ENCODE data around the gene TTC28. TPM values are rescaled to one million over a fixed set of nuclear protein-coding genes. Genes with fewer than 3 reads are reported as not detected.
"Not testable (repeated sequence)": the region's sequence is repeated elsewhere in the genome, so short reads cannot be mapped to it uniquely, and the experiment has no call there.

Gene TTC28
- total RNA-seq, 1 donor = 55.8 TPM

DNA sequence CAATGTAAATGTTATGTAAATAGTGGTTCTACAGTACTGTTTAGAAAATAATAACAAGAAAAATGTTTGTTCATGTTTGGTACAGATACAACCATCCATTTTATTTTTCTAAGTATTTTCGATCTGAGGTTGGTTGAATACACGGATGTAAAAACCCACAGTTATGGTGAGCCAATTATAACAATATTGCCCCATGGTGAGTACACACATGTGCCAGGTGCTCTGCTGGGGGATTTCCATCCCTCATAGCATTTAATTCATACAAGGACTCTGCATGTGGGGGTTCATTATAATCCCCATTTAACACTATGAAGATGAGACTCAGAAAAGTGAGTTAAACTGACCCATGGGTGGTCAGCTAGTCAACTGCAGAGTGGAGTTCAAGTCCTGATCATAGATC lies 23.3 kb upstream of the TTC28 start:
- DNase-seq (ENCODE audit: low read depth) = no peak
- H3K4me3 ChIP-seq (ENCODE audit: low read depth, low read length) = no peak overlapping the region
- TF ChIP-seq, protein P1, sequence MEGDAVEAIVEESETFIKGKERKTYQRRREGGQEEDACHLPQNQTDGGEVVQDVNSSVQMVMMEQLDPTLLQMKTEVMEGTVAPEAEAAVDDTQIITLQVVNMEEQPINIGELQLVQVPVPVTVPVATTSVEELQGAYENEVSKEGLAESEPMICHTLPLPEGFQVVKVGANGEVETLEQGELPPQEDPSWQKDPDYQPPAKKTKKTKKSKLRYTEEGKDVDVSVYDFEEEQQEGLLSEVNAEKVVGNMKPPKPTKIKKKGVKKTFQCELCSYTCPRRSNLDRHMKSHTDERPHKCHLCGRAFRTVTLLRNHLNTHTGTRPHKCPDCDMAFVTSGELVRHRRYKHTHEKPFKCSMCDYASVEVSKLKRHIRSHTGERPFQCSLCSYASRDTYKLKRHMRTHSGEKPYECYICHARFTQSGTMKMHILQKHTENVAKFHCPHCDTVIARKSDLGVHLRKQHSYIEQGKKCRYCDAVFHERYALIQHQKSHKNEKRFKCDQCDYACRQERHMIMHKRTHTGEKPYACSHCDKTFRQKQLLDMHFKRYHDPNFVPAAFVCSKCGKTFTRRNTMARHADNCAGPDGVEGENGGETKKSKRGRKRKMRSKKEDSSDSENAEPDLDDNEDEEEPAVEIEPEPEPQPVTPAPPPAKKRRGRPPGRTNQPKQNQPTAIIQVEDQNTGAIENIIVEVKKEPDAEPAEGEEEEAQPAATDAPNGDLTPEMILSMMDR (IDR thresholded peaks at IDR 0.05; ENCODE audit: insufficient read depth, low read length) = no peak

DNA sequence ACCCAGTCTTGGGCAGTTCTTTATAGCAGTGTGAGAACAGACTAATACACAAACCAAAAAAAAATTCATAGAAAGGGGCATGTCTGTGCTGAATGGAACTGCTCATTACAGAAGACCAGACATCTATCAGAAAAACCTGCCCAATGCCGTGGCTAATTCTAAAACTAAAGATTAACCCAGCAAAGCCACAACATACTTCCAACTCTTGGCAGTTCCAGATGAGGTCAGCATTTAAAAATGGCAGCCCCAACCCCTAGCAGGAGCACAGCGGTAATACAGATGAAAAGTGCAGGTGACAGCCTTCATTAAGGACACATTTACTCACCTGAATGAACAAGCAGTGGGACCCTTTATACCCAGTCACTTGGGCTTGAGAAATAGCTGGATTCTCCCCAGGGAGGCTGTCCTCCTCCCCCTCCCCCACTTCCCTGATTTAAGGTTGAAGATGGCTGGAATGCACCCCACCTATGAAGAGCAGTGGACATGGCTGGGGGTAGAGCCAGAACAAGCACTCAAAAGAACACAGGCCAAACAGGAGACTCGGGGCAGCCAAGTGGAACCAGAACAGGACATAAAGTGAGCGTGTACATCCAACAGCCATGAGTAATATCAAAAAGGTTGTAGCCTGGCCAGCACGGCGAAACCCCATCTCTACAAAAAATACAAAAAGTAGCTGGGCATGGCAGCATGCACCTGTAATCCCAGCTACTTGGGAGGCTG lies 13.6 kb upstream of the TTC28 start:
- not testable (repeated sequence) for DNase-seq (ENCODE audit: low read depth); H3K4me3 ChIP-seq (ENCODE audit: low read depth, low read length)

DNA sequence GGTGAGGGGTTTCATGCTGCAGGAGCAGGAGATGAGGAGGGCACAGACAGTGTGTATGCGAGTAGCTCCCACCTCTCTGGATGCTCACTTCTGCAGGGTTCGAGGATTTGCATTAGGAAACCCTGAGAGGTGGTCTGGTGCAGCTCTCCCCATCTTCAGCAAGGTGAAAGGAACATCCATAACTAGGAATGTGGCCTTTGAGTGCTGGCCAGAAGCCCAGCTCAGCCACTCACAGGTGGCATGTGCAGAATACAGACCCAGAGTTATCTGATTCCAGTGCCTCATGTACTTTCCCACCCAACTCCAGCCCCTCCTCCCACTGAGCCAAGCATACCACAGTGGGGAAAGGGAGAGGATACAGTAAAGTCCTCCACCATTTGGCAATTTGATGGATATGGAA lies 10.2 kb upstream of the TTC28 start:
- not testable (repeated sequence) for H3K4me3 ChIP-seq (ENCODE audit: low read depth, low read length); DNase-seq (ENCODE audit: low read depth)

DNA sequence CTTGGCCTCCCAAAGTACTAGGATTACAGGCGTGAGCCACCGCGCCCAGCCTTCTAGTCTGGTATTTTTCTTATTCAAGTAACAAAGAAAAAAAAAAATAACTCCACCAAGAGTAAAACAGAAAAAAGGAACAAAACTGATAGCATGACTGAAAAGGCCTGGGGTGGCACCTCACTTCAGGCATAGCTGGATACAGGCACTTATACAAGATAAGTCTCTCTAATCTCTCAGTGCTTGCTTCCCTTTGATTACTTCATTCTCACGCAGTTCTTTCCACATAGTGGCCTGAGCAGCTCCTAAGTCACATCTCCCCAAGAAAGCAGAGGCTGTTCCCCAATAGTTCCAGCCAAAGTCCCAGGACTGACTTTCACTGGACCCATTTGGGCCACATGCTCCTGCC lies 3.3 kb upstream of the TTC28 start:
- DNase-seq (ENCODE audit: low read depth); H3K4me3 ChIP-seq (ENCODE audit: low read depth, low read length): not testable (repeated sequence)

DNA sequence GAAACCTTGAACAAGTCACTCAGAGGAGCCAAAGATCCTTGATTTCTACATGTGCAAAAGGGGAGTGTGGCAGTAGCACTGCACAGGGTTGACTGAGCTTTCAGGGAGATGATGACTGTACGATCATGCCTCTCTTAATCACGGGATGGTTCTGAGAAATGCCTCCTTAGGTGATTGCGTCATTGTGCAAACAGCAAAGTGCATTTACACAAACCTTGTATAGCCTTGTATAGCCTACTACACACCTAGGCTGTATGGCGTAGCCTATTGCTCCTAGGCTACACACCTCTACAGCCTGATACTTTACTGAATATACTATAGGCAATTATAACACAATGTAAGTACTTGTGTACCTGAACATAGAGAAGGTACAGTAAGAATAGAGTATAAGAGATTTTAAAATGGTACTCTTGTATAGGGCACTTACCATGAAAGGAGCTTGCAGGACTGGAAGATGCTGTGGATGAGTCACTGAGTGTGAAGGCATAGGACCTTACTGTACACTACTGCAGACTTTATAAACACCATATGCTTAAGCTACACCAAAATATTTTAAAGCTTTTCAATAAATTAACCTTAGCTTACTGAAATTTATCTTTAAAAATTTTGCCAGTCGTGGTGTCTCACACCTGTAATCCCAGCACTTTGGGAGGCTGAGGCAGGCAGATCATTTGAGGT lies 1.3 kb upstream of the TTC28 start:
- not testable (repeated sequence) for H3K4me3 ChIP-seq (ENCODE audit: low read depth, low read length)
- peak; percentile 25 for DNase-seq (ENCODE audit: low read depth)

DNA sequence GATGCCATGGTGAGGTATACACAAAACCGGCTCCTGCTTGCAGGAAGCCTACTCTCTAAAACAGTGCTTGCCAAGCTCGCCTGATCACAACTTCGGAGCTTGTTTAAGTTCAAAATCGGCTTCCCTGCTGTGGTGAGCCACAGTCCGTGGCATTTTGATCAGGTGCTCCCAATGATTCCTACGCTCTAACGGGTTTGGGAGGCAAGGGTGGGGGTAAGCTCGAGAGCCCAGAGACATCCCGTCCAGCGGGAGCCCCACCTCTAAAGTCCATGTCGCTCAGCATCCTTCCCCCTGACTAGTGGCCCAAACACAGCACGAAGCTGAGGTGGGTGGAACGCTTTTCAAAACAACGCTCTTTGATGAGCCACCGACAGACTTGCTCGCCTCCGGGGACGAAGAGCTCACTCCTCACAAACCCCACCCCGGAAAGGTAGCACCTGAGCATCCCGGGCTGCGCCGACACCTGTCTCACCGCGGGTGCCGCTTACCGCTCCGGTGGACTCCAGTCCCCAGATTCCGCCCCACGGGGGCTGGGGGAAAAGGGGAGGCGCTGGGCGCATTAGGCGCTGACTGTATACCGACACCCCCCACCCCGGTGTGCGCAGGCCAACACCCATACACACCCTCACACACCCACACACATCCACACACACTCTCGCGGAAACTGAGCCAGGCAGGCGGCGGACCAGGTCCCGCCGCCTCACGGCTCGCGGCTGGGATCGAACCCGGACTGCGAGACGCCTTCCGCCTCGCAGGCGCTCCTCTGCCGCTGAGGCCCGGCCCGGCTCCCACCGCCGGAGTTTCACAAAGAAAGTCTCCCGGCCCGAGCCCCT lies 646 bp downstream of the TTC28 start:
- DNase-seq (ENCODE audit: low read depth) = peak; percentile 17
- peak overlapping the region; percentile 80 for H3K4me3 ChIP-seq (ENCODE audit: low read depth, low read length)

DNA sequence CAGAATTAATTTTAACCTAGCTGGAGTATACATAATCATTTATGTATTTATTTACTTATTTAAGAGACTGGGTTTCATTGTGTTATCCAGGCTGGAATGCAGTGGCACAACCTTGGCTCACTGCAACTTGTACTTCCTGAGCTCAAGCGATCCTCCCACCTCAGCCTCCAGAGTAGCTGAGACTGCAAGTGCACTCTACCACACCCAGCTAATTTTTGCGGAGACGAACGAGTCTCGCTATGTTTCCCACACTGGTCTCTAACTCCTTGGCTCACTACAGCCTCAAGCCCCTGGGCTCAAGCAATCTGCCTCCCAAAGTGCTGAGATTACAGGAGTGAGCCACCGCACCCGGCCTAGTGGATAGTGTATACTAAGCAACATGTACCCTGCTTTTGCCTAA lies 1.5 kb downstream of the TTC28 start:
- not testable (repeated sequence) for H3K4me3 ChIP-seq (ENCODE audit: low read depth, low read length)

DNA sequence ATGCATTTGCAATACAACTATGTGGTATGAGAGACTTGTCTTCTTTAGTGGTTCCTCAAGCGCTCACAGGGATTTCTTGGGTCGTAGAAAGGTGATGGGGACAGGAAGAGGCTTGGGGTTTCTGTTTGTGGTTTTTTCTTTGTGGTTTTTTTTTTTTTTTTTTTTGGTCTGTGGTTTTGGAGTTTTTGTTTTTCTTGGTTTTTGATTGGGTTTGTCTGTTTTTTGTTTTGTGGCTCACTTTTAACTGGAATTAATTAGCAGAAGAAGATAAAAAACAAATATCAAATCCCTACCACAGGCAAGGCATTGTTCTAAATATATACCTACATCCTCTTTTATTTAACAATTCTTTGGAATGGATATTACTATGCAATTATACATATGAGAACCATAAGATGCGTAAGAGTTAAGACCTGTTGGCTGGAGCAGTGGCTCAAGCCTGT lies 5.5 kb downstream of the TTC28 start:
- TF ChIP-seq, protein P1 (IDR thresholded peaks at IDR 0.05; ENCODE audit: insufficient read depth, low read length) = no peak
- no peak overlapping the region for H3K4me3 ChIP-seq (ENCODE audit: low read depth, low read length)
- DNase-seq (ENCODE audit: low read depth) = peak; percentile 21

More for the DNA sequence above, 1.5 kb downstream of the TTC28 start:
- DNase-seq (ENCODE audit: low read depth) = not testable (repeated sequence)

DNA sequence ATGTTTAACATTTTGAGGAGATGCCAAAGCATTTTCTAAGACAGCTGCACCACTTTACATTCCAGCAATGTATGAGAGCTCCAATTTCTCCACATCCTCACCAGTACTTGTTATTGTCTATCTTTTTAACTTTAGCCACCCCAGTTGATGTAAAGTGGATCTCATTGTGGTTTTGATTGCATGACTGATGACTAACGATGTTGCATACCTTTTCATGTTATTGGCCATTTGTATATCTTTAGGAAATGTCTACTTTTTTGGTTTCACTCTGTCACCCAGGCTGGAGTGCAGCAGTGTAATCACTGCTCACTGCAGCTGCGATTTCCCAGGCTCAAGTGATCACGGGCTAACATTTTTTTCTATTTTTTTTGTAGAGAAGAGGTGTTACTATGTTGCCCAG lies 8.9 kb downstream of the TTC28 start:
- no peak overlapping the region for H3K4me3 ChIP-seq (ENCODE audit: low read depth, low read length)
- TF ChIP-seq, protein P1 (IDR thresholded peaks at IDR 0.05; ENCODE audit: insufficient read depth, low read length) = no peak
- DNase-seq (ENCODE audit: low read depth) = no peak

DNA sequence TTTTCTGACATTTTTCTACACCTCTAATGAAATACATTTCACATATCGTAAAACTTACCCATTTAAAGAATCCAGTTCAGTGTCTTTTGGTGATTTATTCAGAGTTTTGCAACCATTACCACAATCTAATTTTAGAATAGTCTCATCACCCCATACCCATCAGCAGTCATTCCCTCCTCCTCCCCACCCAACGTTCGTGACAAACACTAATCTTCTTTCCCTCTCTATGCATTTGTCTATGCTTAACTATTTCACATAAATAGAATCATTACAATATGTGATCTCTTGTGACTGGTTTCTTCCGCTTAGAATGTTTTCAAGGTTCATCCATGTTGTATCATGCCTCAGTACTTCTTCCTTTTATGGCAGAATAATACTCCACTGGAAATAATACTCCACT lies 9.5 kb downstream of the TTC28 start:
- H3K4me3 ChIP-seq (ENCODE audit: low read depth, low read length) = no peak overlapping the region
- TF ChIP-seq, protein P1 (IDR thresholded peaks at IDR 0.05; ENCODE audit: insufficient read depth, low read length) = no peak
- no peak for DNase-seq (ENCODE audit: low read depth)

Measured in fibroblast of the aortic adventitia (primary cell).